Measurements from ENCODE around the gene SOWAHB. TPM values are rescaled to one million over a fixed set of nuclear protein-coding genes. Genes with fewer than 3 reads are reported as not detected.

Gene SOWAHB
- total and polyA plus RNA-seq, 4 donors = 0.28 to 4.2 (median 1.9) TPM

DNA sequence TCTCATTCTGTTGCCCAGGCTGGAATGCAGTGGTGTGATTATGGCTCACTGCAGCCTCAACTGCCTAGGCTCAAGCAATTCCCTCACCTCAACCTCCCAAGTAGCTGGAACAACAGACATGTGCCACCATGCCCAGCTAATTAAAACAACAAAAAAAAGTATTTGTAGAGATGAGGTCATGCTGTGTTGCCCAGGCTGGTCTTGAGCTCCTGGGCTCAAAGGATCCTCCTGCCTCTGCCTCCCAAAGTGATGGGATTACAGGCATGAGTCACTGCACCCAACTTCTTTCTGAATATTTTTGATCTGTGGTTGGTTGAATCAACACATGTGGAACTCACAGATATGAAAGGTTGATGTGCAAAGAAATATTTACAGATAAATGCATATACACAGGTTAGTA, 33.1 kb upstream of the SOWAHB start:
- no peak for TF ChIP-seq CTCF (IDR thresholded peaks at IDR 0.05; ENCODE audit: control extremely low read depth, extremely low read depth)
- no peak for ATAC-seq (ENCODE audit: insufficient read depth, low FRiP score)
- Histone ChIP-seq H3K36me3 (ENCODE audit: control insufficient read depth in 4 of 4, insufficient read depth in 4 of 4, low read length in 4 of 4) (no peaks in the 10 kb centered on the region), H3K4me1 (ENCODE audit: control insufficient read depth in 5 of 5, insufficient read depth in 5 of 5, low read length in 5 of 5) (no peaks in the 10 kb centered on the region), H3K9ac (ENCODE audit: insufficient read depth in 1 of 2, low read length in 2 of 2) (no peak overlapping the region), H3K27ac (ENCODE audit: low read depth in 1 of 2, low read length in 1 of 2) (no peak overlapping the region), H3K4me3 (no peak overlapping the region), H3K27me3 (ENCODE audit: control insufficient read depth in 3 of 3, insufficient read depth in 3 of 3, low read length in 2 of 3) (no peaks in the 10 kb centered on the region), H3K9me3 (ENCODE audit: control insufficient read depth in 4 of 4, insufficient read depth in 3 of 4, low read length in 3 of 4) (peaks cover 0 to 2% (median 0%) of the 10 kb centered on the region in 4 donors)
- DNase-seq = no peak

- 87 to 91% methylated on average over 2 of the region's 2 CpGs for WGBS, 2 donors
- Histone ChIP-seq H3K27ac (ENCODE audit: low read depth in 1 of 2, low read length in 1 of 2) (no peak overlapping the region), H3K9me3 (ENCODE audit: control insufficient read depth in 4 of 4, insufficient read depth in 3 of 4, low read length in 3 of 4) (peaks cover 0 to 2% (median 0%) of the 10 kb centered on the region in 4 donors), H3K4me1 (ENCODE audit: control insufficient read depth in 5 of 5, insufficient read depth in 5 of 5, low read length in 5 of 5) (no peaks in the 10 kb centered on the region), H3K4me3 (no peak overlapping the region), H3K36me3 (ENCODE audit: control insufficient read depth in 4 of 4, insufficient read depth in 4 of 4, low read length in 4 of 4) (no peaks in the 10 kb centered on the region), H3K27me3 (ENCODE audit: control insufficient read depth in 3 of 3, insufficient read depth in 3 of 3, low read length in 2 of 3) (no peaks in the 10 kb centered on the region), H3K9ac (ENCODE audit: insufficient read depth in 1 of 2, low read length in 2 of 2) (no peak overlapping the region)
- no peak for TF ChIP-seq CTCF (IDR thresholded peaks at IDR 0.05; ENCODE audit: control extremely low read depth, extremely low read depth)
- DNase-seq (no peak), ATAC-seq (ENCODE audit: insufficient read depth, low FRiP score) (no peak)
Measured at GRCh38 chr4:76930685-76931084, 32.7 kb upstream of the SOWAHB start.

DNA sequence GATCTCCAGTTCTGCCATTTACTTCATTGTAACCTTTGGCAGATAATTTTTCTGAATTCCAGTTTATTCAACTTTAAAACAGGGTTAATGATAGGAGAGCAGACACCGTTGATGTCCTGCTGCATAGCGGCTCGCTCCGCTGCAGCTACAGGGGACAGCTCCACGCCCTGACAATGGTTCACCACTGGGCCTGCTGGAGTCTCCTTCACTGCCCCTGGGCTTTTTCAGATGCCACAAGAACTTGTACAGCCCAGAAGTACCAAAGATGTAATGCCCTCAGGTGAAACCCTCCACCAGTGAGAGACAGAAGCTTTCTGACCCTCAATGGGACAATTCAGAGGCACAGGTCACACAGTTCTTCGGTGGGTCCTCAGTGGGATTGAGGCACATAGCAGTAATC, 28.9 kb upstream of the SOWAHB start:
- H3K4me1 ChIP-seq (ENCODE audit: control insufficient read depth in 5 of 5, insufficient read depth in 5 of 5, low read length in 5 of 5) = peaks cover 0 to 11% (median 0%) of the 10 kb centered on the region in 5 donors
- 93 to 96% methylated on average over 6 of the region's 6 CpGs for WGBS, 2 donors
- DNase-seq (no peak), ATAC-seq (ENCODE audit: insufficient read depth, low FRiP score) (no peak)
- no peak overlapping the region for H3K9ac ChIP-seq (ENCODE audit: insufficient read depth in 1 of 2, low read length in 2 of 2)
- TF ChIP-seq CTCF (IDR thresholded peaks at IDR 0.05; ENCODE audit: control extremely low read depth, extremely low read depth) = no peak
- H3K36me3 ChIP-seq (ENCODE audit: control insufficient read depth in 4 of 4, insufficient read depth in 4 of 4, low read length in 4 of 4) = no peaks in the 10 kb centered on the region
- no peak overlapping the region for H3K4me3 ChIP-seq
- no peaks in the 10 kb centered on the region for H3K27me3 ChIP-seq (ENCODE audit: control insufficient read depth in 3 of 3, insufficient read depth in 3 of 3, low read length in 2 of 3)
- no peak overlapping the region for H3K27ac ChIP-seq (ENCODE audit: low read depth in 1 of 2, low read length in 1 of 2)
- H3K9me3 ChIP-seq (ENCODE audit: control insufficient read depth in 4 of 4, insufficient read depth in 3 of 4, low read length in 3 of 4) = no peaks in the 10 kb centered on the region

GRCh38 chr4:76923619-76924357, 25.8 kb upstream of the SOWAHB start:
- 86 to 97% methylated on average over 5 of the region's 5 CpGs for WGBS, 2 donors
- H3K9ac ChIP-seq (ENCODE audit: insufficient read depth in 1 of 2, low read length in 2 of 2) = no peak overlapping the region
- H3K4me1 ChIP-seq (ENCODE audit: control insufficient read depth in 5 of 5, insufficient read depth in 5 of 5, low read length in 5 of 5) = peaks cover 0 to 11% (median 0%) of the 10 kb centered on the region in 5 donors
- no peak for ATAC-seq (ENCODE audit: insufficient read depth, low FRiP score)
- TF ChIP-seq CTCF (IDR thresholded peaks at IDR 0.05; ENCODE audit: control extremely low read depth, extremely low read depth) = no peak
- no peak overlapping the region for H3K27ac ChIP-seq (ENCODE audit: low read depth in 1 of 2, low read length in 1 of 2)
- no peaks in the 10 kb centered on the region for H3K36me3 ChIP-seq (ENCODE audit: control insufficient read depth in 4 of 4, insufficient read depth in 4 of 4, low read length in 4 of 4)
- H3K27me3 ChIP-seq (ENCODE audit: control insufficient read depth in 3 of 3, insufficient read depth in 3 of 3, low read length in 2 of 3) = no peaks in the 10 kb centered on the region
- no peak overlapping the region for H3K4me3 ChIP-seq
- no peaks in the 10 kb centered on the region for H3K9me3 ChIP-seq (ENCODE audit: control insufficient read depth in 4 of 4, insufficient read depth in 3 of 4, low read length in 3 of 4)
- DNase-seq = no peak
